IMR-90 (cell line): ENCODE data around the gene DNAJB8. TPM values are rescaled to one million over a fixed set of nuclear protein-coding genes. Genes with fewer than 3 reads are reported as not detected.

Source experiments
- ATAC-seq: fragments of 200-7000 bp; cut with Tn5 transposase; 2 replicates; pipeline ENCODE4 v1.9.1; 2020; ENCODE audit warnings: low read depth, mild to moderate bottlenecking, moderate library complexity
- BruUV-seq: library from RNA; stranded (reverse); fragments of 400-500 nt; replicated peaks from 2 replicates; lab custom pipeline; 2021; lab: Mats Ljungman, UMichigan
- CTCF ChIA-PET: fragments of 300-600 bp; formaldehyde crosslinking; extraction: SDS; loops from one replicate; lab custom pipeline; 2021; ENCODE audit warnings: antibody characterized with exemption; lab: Yijun Ruan, JAX
- POLR2A ChIA-PET: fragments of 300-600 bp; sonication (Branson Sonifier 250); formaldehyde crosslinking; loops from one replicate; lab custom pipeline; 2022; ENCODE audit warnings: antibody characterized with exemption; ENCODE audit not compliant: unreplicated experiment; lab: Charles Lee
- DNase-seq: peaks from one replicate; pipeline ENCODE4 v3.0.0; 2013
- H2AFZ ChIP-seq: replicated peaks from 2 replicates; pipeline ENCODE3; 2013; ENCODE audit warnings: low read length, mild to moderate bottlenecking; ENCODE audit not compliant: poor library complexity
- H2AK5ac ChIP-seq: 2 replicates; pipeline ENCODE4 v1.6.1; 2013; ENCODE audit warnings: low read depth, low read length, inconsistent platforms
- H2AK9ac ChIP-seq: replicated peaks from 2 replicates; pipeline ENCODE3; 2013; ENCODE audit warnings: mild to moderate bottlenecking, low read depth, low read length, moderate library complexity; ENCODE audit not compliant: poor library complexity
- H2BK120ac ChIP-seq: 2 replicates; pipeline ENCODE4 v1.6.1; 2013; ENCODE audit warnings: low read depth, low read length, inconsistent platforms
- H2BK15ac ChIP-seq: 3 replicates; pipeline ENCODE4 v1.6.1; 2013; ENCODE audit warnings: low read depth, low read length, inconsistent platforms
- H2BK20ac ChIP-seq: 2 replicates; pipeline ENCODE4 v1.6.1; 2013; ENCODE audit warnings: low read depth, mild to moderate bottlenecking, inconsistent platforms, low read length, moderate library complexity
- H2BK5ac ChIP-seq: 2 replicates; pipeline ENCODE4 v1.6.1; 2013; ENCODE audit warnings: mild to moderate bottlenecking, low read depth, low read length, inconsistent platforms; ENCODE audit not compliant: poor library complexity, severe bottlenecking
- H3K14ac ChIP-seq: replicated peaks from 2 replicates; pipeline ENCODE4 v1.6.1; 2013; ENCODE audit warnings: low read depth, low read length, inconsistent platforms
- H3K18ac ChIP-seq: 2 replicates; pipeline ENCODE4 v1.6.1; 2013; ENCODE audit warnings: low read depth, low read length, control low read depth
- H3K23ac ChIP-seq: 2 replicates; pipeline ENCODE4 v1.6.1; 2013; ENCODE audit warnings: low read depth, low read length, inconsistent platforms
- H3K27ac ChIP-seq: 2 replicates; pipeline ENCODE4 v1.5.1; 2013; ENCODE audit warnings: mild to moderate bottlenecking, control low read depth, low read length; ENCODE audit not compliant: insufficient read depth
- H3K27me3 ChIP-seq: 2 replicates; pipeline ENCODE4 v1.6.1; 2013; ENCODE audit warnings: low read length; ENCODE audit not compliant: control insufficient read depth, insufficient read depth
- H3K36me3 ChIP-seq: 2 replicates; pipeline ENCODE4 v1.6.1; 2013; ENCODE audit warnings: low read length, mixed read lengths; ENCODE audit not compliant: control insufficient read depth, insufficient read depth
- H3K4ac ChIP-seq: 2 replicates; pipeline ENCODE4 v1.6.1; 2013; ENCODE audit warnings: low read depth, low read length, inconsistent platforms
- H3K4me1 ChIP-seq: 2 replicates; pipeline ENCODE4 v1.6.1; 2013; ENCODE audit warnings: low read length, mixed read lengths; ENCODE audit not compliant: control insufficient read depth, insufficient read depth
- H3K4me2 ChIP-seq: 2 replicates; pipeline ENCODE4 v1.6.1; 2013; ENCODE audit warnings: low read depth, mild to moderate bottlenecking, control low read depth, low read length, moderate library complexity
- H3K4me3 ChIP-seq: 2 replicates; pipeline ENCODE4 v1.5.1; 2013; ENCODE audit warnings: low read depth, mild to moderate bottlenecking, control low read depth, low read length, moderate library complexity; ENCODE audit not compliant: insufficient read depth
- H3K56ac ChIP-seq: 2 replicates; pipeline ENCODE4 v1.6.1; 2013; ENCODE audit warnings: low read length, inconsistent platforms; ENCODE audit not compliant: insufficient read depth; ENCODE audit errors: extremely low read depth
- H3K79me1 ChIP-seq, 2 experiments: 2 replicates each; pipeline ENCODE4 v1.6.1; 2013; ENCODE audit warnings: low read length in 2 of 2, inconsistent platforms in 1 of 2, low read depth in 1 of 2
- H3K9ac ChIP-seq: 2 replicates; pipeline ENCODE4 v1.6.1; 2013; ENCODE audit warnings: low read depth, low read length, control low read depth
- H3K9me1 ChIP-seq: 2 replicates; pipeline ENCODE4 v1.6.1; 2013; ENCODE audit warnings: low read length, inconsistent platforms; ENCODE audit not compliant: insufficient read depth
- H3K9me3 ChIP-seq: 2 replicates; pipeline ENCODE4 v1.6.1; 2013; ENCODE audit warnings: low read length; ENCODE audit not compliant: control insufficient read depth, insufficient read depth
- H4K20me1 ChIP-seq: 2 replicates; pipeline ENCODE4 v1.6.1; 2013; ENCODE audit warnings: low read length, inconsistent platforms; ENCODE audit not compliant: insufficient read depth
- H4K5ac ChIP-seq: 2 replicates; pipeline ENCODE4 v1.6.1; 2013; ENCODE audit warnings: mild to moderate bottlenecking, low read depth, low read length, control low read depth
- H4K8ac ChIP-seq, 2 experiments: 2 replicates each; pipeline ENCODE4 v1.6.1; 2013; ENCODE audit warnings: low read depth in 2 of 2, low read length in 2 of 2, control low read depth in 1 of 2, inconsistent platforms in 1 of 2
- H4K91ac ChIP-seq: 2 replicates; pipeline ENCODE4 v1.6.1; 2013; ENCODE audit warnings: low read depth, low read length, inconsistent platforms; ENCODE audit not compliant: insufficient read depth
- BHLHE40 ChIP-seq: fragments of 150-350 bp; IDR thresholded peaks from 2 replicates; pipeline ENCODE4 v1.6.1; 2016; ENCODE audit warnings: mild to moderate bottlenecking, low read depth, low read length
- CEBPB ChIP-seq: IDR thresholded peaks from 2 replicates; pipeline ENCODE4 v1.6.1; 2012; ENCODE audit warnings: low read depth, low read length, improper control_type of control experiment
- CHD1 ChIP-seq: IDR thresholded peaks from 2 replicates; pipeline ENCODE4 v1.6.1; 2012; ENCODE audit warnings: low read depth, low read length, improper control_type of control experiment
- FOS ChIP-seq: fragments of 150-350 bp; IDR thresholded peaks from 2 replicates; pipeline ENCODE4 v1.6.1; 2016; ENCODE audit warnings: low read depth, low read length
- MAFK ChIP-seq: IDR thresholded peaks from 2 replicates; pipeline ENCODE4 v1.6.1; 2012; ENCODE audit warnings: low read depth, low read length, improper control_type of control experiment
- MAZ ChIP-seq: IDR thresholded peaks from 2 replicates; pipeline ENCODE4 v1.6.1; 2012; ENCODE audit warnings: low read depth, mild to moderate bottlenecking, low read length, improper control_type of control experiment, moderate library complexity, borderline replicate concordance
- MXI1 ChIP-seq: IDR thresholded peaks from 2 replicates; pipeline ENCODE4 v1.6.1; 2012; ENCODE audit warnings: low read depth, mild to moderate bottlenecking, low read length, moderate library complexity, borderline replicate concordance
- NFE2L2 ChIP-seq: fragments of 150-350 bp; IDR thresholded peaks from 2 replicates; pipeline ENCODE4 v1.6.1; 2016; ENCODE audit warnings: low read depth, mild to moderate bottlenecking, low read length
- POLR2A ChIP-seq: IDR thresholded peaks from 2 replicates; pipeline ENCODE4 v1.6.1; 2012; ENCODE audit warnings: mild to moderate bottlenecking, low read depth, low read length
- RAD21 ChIP-seq: IDR thresholded peaks from 2 replicates; pipeline ENCODE4 v1.6.1; 2012; ENCODE audit warnings: low read length, improper control_type of control experiment
- RCOR1 ChIP-seq: IDR thresholded peaks from 2 replicates; pipeline ENCODE4 v1.6.1; 2012; ENCODE audit warnings: mild to moderate bottlenecking, low read length, improper control_type of control experiment; ENCODE audit not compliant: insufficient replicate concordance
- RFX5 ChIP-seq: IDR thresholded peaks from 2 replicates; pipeline ENCODE4 v1.8.0; 2012; ENCODE audit warnings: low read depth, mild to moderate bottlenecking, low read length, moderate library complexity
- SMC3 ChIP-seq: fragments of 150-350 bp; IDR thresholded peaks from 2 replicates; pipeline ENCODE4 v1.6.1; 2016; ENCODE audit warnings: low read depth, mild to moderate bottlenecking, antibody characterized with exemption, low read length, moderate library complexity
- WGBS, 2 experiments: methylation state at CpG; one replicate each; pipeline versions ENCODE4 v1.1.5 to v1.1.7; 2013; ENCODE audit warnings: missing lambda C conversion rate in 2 of 2; ENCODE audit not compliant: insufficient read length in 1 of 2; ENCODE audit errors: extremely low coverage in 2 of 2; 5-methylcytosine and 5-hydroxymethylcytosine counted together
- dilution Hi-C: fragments of 300-500 bp; cut with HindIII; formaldehyde crosslinking; loops from one replicate; pipeline ENCODE4 v1.14.3; 2018; ENCODE audit warnings: low sequenced_read_pairs; ENCODE audit not compliant: unreplicated experiment
- in situ Hi-C: fragments of 300-500 bp; cut with MboI; formaldehyde crosslinking; loops from 3 replicates; pipeline ENCODE4 v1.14.3; 2019; ENCODE audit warnings: low sequenced_read_pairs, inconsistent platforms, mixed read lengths
- intact Hi-C: fragments of 100-400 bp; cut with micrococcal nuclease; formaldehyde crosslinking; loops from 2 replicates; pipeline ENCODE4 v1.10.0; 2022
- polyA plus RNA-seq, 3 experiments: library from polyadenylated mRNA; depleted of rRNA; stranded (reverse); fragments of >200 nt; gene quantifications; 2 replicates each; pipeline ENCODE4 v1.2.3, GENCODE V29; 2012; ENCODE audit warnings: low replicate concordance in 1 of 3
- total RNA-seq: library from RNA; depleted of rRNA; stranded (reverse); fragments of >200 nt; gene quantifications from 2 replicates; pipeline ENCODE4 v1.2.3, GENCODE V29; 2012
- TF ChIP-seq, protein P1 (sequence below): fragments of 150-350 bp; IDR thresholded peaks from 2 replicates; pipeline ENCODE4 v1.6.1; 2016; ENCODE audit warnings: low read depth, mild to moderate bottlenecking, low read length, moderate library complexity, borderline replicate concordance
- TF ChIP-seq, protein P2 (sequence below): fragments of 150-350 bp; IDR thresholded peaks from 2 replicates; pipeline ENCODE4 v1.6.1; 2017; ENCODE audit warnings: mild to moderate bottlenecking, antibody characterized with exemption, low read length, low read depth
- TF ChIP-seq, protein P3 (sequence below): conservative IDR thresholded peaks from 2 replicates; pipeline ENCODE4 v1.5.1; 2012; ENCODE audit warnings: mild to moderate bottlenecking, low read depth, low read length, improper control_type of control experiment

DNAJB8 gene
- total and polyA plus RNA-seq, 2 of the 4 experiments (the other 2 are of a cell fraction): not detected

GRCh38 chr3:128506754-128507153 is 40.1 kb upstream of the DNAJB8 start:
- Histone ChIP-seq H2BK120ac (no peak overlapping the region), H4K20me1 (no peaks in the 10 kb centered on the region), H4K5ac (no peak overlapping the region), H3K9ac (no peak overlapping the region), H3K14ac (no peak overlapping the region), H4K8ac (no peak overlapping the region), H2BK20ac (no peak overlapping the region), H3K4me2 (no peak overlapping the region), H3K27me3 (peaks cover 5% of the 10 kb centered on the region; the same call in 1 of the 2 replicates), H2BK15ac (no peak overlapping the region), H2AFZ (no peak overlapping the region), H3K9me1 (no peaks in the 10 kb centered on the region), H2BK5ac (no peak overlapping the region), H3K56ac (no peak overlapping the region), H3K4me1 (no peaks in the 10 kb centered on the region), H4K91ac (no peak overlapping the region), H3K27ac (no peak overlapping the region), H3K36me3 (no peaks in the 10 kb centered on the region), H3K4ac (no peak overlapping the region), H3K23ac (no peak overlapping the region), H3K4me3 (no peak overlapping the region), H3K9me3 (peaks cover 2% of the 10 kb centered on the region; the same call in 1 of the 2 replicates), H2AK5ac (no peak overlapping the region), H3K18ac (no peak overlapping the region), H2AK9ac (no peak overlapping the region), H3K79me1 (no peaks in the 10 kb centered on the region)
- ATAC-seq (no peak), DNase-seq (no peak)
- BruUV-seq: no TSS peak
- in situ Hi-C loops: no loop called here
- intact Hi-C loops: no loop called here
- WGBS, 2 experiments: no CpG with 5 or more reads among the region's 2 CpGs
- dilution Hi-C loops: no loop called here
- TF ChIP-seq NFE2L2: no peak
- no peak for TF ChIP-seq RAD21
- no peak for TF ChIP-seq POLR2A
- no peak for TF ChIP-seq MXI1
- no peak for TF ChIP-seq SMC3
- TF ChIP-seq, protein P1, sequence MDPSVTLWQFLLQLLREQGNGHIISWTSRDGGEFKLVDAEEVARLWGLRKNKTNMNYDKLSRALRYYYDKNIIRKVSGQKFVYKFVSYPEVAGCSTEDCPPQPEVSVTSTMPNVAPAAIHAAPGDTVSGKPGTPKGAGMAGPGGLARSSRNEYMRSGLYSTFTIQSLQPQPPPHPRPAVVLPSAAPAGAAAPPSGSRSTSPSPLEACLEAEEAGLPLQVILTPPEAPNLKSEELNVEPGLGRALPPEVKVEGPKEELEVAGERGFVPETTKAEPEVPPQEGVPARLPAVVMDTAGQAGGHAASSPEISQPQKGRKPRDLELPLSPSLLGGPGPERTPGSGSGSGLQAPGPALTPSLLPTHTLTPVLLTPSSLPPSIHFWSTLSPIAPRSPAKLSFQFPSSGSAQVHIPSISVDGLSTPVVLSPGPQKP: no peak
- no peak for TF ChIP-seq CHD1
- TF ChIP-seq MAZ: no peak
- no peak for TF ChIP-seq RCOR1
- no peak for TF ChIP-seq FOS
- no peak for TF ChIP-seq RFX5
- TF ChIP-seq CEBPB: no peak
- TF ChIP-seq MAFK: no peak
- TF ChIP-seq, protein P2, sequence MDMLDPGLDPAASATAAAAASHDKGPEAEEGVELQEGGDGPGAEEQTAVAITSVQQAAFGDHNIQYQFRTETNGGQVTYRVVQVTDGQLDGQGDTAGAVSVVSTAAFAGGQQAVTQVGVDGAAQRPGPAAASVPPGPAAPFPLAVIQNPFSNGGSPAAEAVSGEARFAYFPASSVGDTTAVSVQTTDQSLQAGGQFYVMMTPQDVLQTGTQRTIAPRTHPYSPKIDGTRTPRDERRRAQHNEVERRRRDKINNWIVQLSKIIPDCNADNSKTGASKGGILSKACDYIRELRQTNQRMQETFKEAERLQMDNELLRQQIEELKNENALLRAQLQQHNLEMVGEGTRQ: no peak
- no peak for TF ChIP-seq BHLHE40
- TF ChIP-seq, protein P3, sequence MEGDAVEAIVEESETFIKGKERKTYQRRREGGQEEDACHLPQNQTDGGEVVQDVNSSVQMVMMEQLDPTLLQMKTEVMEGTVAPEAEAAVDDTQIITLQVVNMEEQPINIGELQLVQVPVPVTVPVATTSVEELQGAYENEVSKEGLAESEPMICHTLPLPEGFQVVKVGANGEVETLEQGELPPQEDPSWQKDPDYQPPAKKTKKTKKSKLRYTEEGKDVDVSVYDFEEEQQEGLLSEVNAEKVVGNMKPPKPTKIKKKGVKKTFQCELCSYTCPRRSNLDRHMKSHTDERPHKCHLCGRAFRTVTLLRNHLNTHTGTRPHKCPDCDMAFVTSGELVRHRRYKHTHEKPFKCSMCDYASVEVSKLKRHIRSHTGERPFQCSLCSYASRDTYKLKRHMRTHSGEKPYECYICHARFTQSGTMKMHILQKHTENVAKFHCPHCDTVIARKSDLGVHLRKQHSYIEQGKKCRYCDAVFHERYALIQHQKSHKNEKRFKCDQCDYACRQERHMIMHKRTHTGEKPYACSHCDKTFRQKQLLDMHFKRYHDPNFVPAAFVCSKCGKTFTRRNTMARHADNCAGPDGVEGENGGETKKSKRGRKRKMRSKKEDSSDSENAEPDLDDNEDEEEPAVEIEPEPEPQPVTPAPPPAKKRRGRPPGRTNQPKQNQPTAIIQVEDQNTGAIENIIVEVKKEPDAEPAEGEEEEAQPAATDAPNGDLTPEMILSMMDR: no peak
- POLR2A ChIA-PET: no interaction called here
- CTCF ChIA-PET: interaction anchor here (1.4 kb wide), 1 partner anchor 25 kb away, joined by 4 read pairs; no protein-coding TSS in a partner anchor
